GM18873 (cell line): ENCODE results near the gene TSPAN3.

Experiments used
- ATAC-seq: cut with Tn5 transposase; IDR thresholded peaks from one replicate; pipeline ENCODE4 v1.9.1; 2021; ENCODE audit warnings: mild to moderate bottlenecking, moderate library complexity, moderate number of reproducible peaks; ENCODE audit not compliant: unreplicated experiment, low FRiP score

TSPAN3 gene

GRCh38 chr15:77057685-77058084 lies 13.2 kb downstream of the TSPAN3 start:
- ATAC-seq = no peak

- no peak for ATAC-seq
Measured at GRCh38 chr15:77057072-77057471, 13.8 kb downstream of the TSPAN3 start.

GRCh38 chr15:77053709-77054108 lies 17.2 kb downstream of the TSPAN3 start:
- no peak for ATAC-seq

GRCh38 chr15:77052556-77052955 lies 18.4 kb downstream of the TSPAN3 start:
- ATAC-seq = no peak

GRCh38 chr15:77048135-77048876 lies 22.6 kb downstream of the TSPAN3 start:
- ATAC-seq = no peak

- no peak for ATAC-seq
Measured at GRCh38 chr15:77046704-77047412, 24.1 kb downstream of the TSPAN3 start.

GRCh38 chr15:77045985-77046384 lies 24.9 kb downstream of the TSPAN3 start:
- ATAC-seq = no peak

GRCh38 chr15:77044228-77045042 lies 26.5 kb downstream of the TSPAN3 start:
- no peak for ATAC-seq

- ATAC-seq = no peak
Measured at GRCh38 chr15:77042955-77043920, 27.7 kb downstream of the TSPAN3 start.

- no peak for ATAC-seq
Measured at GRCh38 chr15:77042245-77042919, 28.5 kb downstream of the TSPAN3 start.

- no peak for ATAC-seq
Measured at GRCh38 chr15:77040673-77041072, 30.2 kb downstream of the TSPAN3 start.

GRCh38 chr15:77039848-77040247 lies 31.1 kb downstream of the TSPAN3 start:
- ATAC-seq = no peak

GRCh38 chr15:77039217-77039533 lies 31.7 kb downstream of the TSPAN3 start:
- no peak for ATAC-seq

GRCh38 chr15:77038312-77039216 lies 32.3 kb downstream of the TSPAN3 start:
- ATAC-seq = no peak

- no peak for ATAC-seq
Measured at GRCh38 chr15:77037388-77038209, 33.3 kb downstream of the TSPAN3 start.

- ATAC-seq = no peak
Measured at GRCh38 chr15:77036537-77037387, 34.1 kb downstream of the TSPAN3 start.

GRCh38 chr15:77035999-77036471 lies 34.9 kb downstream of the TSPAN3 start:
- ATAC-seq = no peak
